Liver (tissue), 9 donors: ENCODE results near the gene PSMB8. TPM values are rescaled to one million over a fixed set of nuclear protein-coding genes. Genes with fewer than 3 reads are reported as not detected.

Source experiments
- DNase-seq: peaks from one replicate; pipeline ENCODE4 v3.0.0-alpha.2; 2017; ENCODE audit warnings: low spot score
- H3K27ac ChIP-seq, 2 donors: one replicate each; pipeline ENCODE4 v1.7.0; 2013; ENCODE audit warnings: inconsistent platforms in 2 of 2, low read length in 2 of 2, control low read depth in 1 of 2, low read depth in 1 of 2, mild to moderate bottlenecking in 1 of 2
- H3K27me3 ChIP-seq, 4 donors: one replicate each; pipeline versions ENCODE4 v1.6.1 to v1.7.0; 2013; ENCODE audit warnings: low read length in 3 of 4, inconsistent platforms in 1 of 4, mild to moderate bottlenecking in 1 of 4, moderate library complexity in 1 of 4; ENCODE audit not compliant: control insufficient read depth in 4 of 4, insufficient read depth in 4 of 4
- H3K36me3 ChIP-seq, 4 donors: one replicate each; pipeline versions ENCODE4 v1.6.1 to v1.7.0; 2013; ENCODE audit warnings: low read length in 3 of 4, mild to moderate bottlenecking in 3 of 4, low read depth in 1 of 4, moderate library complexity in 1 of 4; ENCODE audit not compliant: control insufficient read depth in 4 of 4, insufficient read depth in 3 of 4
- H3K4me1 ChIP-seq, 4 donors: one replicate each; pipeline versions ENCODE4 v1.6.1 to v1.7.0; 2013; ENCODE audit warnings: low read length in 3 of 4, mild to moderate bottlenecking in 3 of 4, moderate library complexity in 1 of 4; ENCODE audit not compliant: control insufficient read depth in 4 of 4, insufficient read depth in 4 of 4
- H3K4me3 ChIP-seq, 3 donors: one replicate each; pipeline versions ENCODE4 v1.6.1 to v1.7.0; 2013; ENCODE audit warnings: low read length in 3 of 3, control low read depth in 1 of 3, low read depth in 1 of 3, mild to moderate bottlenecking in 1 of 3
- H3K9ac ChIP-seq, 2 donors: one replicate each; pipeline ENCODE4 v1.7.0; 2013; ENCODE audit warnings: low read length in 2 of 2, mild to moderate bottlenecking in 2 of 2, moderate library complexity in 2 of 2, control low read depth in 1 of 2, low read depth in 1 of 2
- H3K9me3 ChIP-seq, 4 donors: one replicate each; pipeline versions ENCODE4 v1.6.1 to v1.7.0; 2013; ENCODE audit warnings: low read length in 3 of 4; ENCODE audit not compliant: control insufficient read depth in 4 of 4
- EGR1 ChIP-seq, 2 donors: IDR thresholded peaks; 2 replicates each; pipeline ENCODE4 v1.6.1; 2016 to 2018; ENCODE audit warnings: antibody characterized with exemption in 2 of 2, low read depth in 2 of 2
- FOXA1 ChIP-seq: IDR thresholded peaks from 2 replicates; pipeline ENCODE4 v1.6.1; 2016; ENCODE audit warnings: antibody characterized with exemption
- FOXA2 ChIP-seq: IDR thresholded peaks from 2 replicates; pipeline ENCODE4 v1.6.1; 2016; ENCODE audit warnings: antibody characterized with exemption
- HNF4A ChIP-seq, 2 donors: conservative IDR thresholded peaks; 2 replicates each; pipeline ENCODE4 v1.6.1; 2016; ENCODE audit warnings: antibody characterized with exemption in 2 of 2, mild to moderate bottlenecking in 2 of 2
- JUND ChIP-seq, 2 donors: IDR thresholded peaks; 2 replicates each; pipeline ENCODE4 v1.6.1; 2016; ENCODE audit warnings: antibody characterized with exemption in 2 of 2
- MAX ChIP-seq: IDR thresholded peaks from 2 replicates; pipeline ENCODE4 v1.6.1; 2016; ENCODE audit warnings: antibody characterized with exemption
- NR2F2 ChIP-seq: IDR thresholded peaks from 2 replicates; pipeline ENCODE4 v1.6.1; 2016; ENCODE audit warnings: antibody characterized with exemption
- RAD21 ChIP-seq, 2 donors: IDR thresholded peaks; 2 replicates each; pipeline ENCODE4 v1.6.1; 2016; ENCODE audit warnings: antibody characterized with exemption in 2 of 2, mild to moderate bottlenecking in 2 of 2
- RXRA ChIP-seq, 2 donors: IDR thresholded peaks; 2 replicates each; pipeline ENCODE4 v1.6.1; 2017 to 2018; ENCODE audit warnings: antibody characterized with exemption in 2 of 2, mild to moderate bottlenecking in 1 of 2
- SP1 ChIP-seq: IDR thresholded peaks from 2 replicates; pipeline ENCODE4 v1.6.1; 2018; ENCODE audit warnings: antibody characterized with exemption, mild to moderate bottlenecking
- TAF1 ChIP-seq: conservative IDR thresholded peaks from 2 replicates; pipeline ENCODE4 v1.6.1; 2016; ENCODE audit warnings: antibody characterized with exemption, mild to moderate bottlenecking
- WGBS: extraction: QIAGEN DNeasy Blood & Tissue Kit; methylation state at CpG from one replicate; pipeline ENCODE4 v1.1.7; 2013; 5-methylcytosine and 5-hydroxymethylcytosine counted together
- polyA plus RNA-seq, 2 donors: library from polyadenylated mRNA; stranded (reverse) in 1 of 2; unstranded in 1 of 2; fragments of 200-250 nt in 1 of 2; fragments of >200 nt in 1 of 2; fragmentation: Nextera tagmentation in 1 of 2; extraction: Ambion mirVana in 1 of 2; gene quantifications; one replicate each; pipeline versions ENCODE4 v1.2.1 to v1.2.3, GENCODE V29; 2013 to 2015
- total RNA-seq, 2 donors: library from RNA; depleted of rRNA; stranded (reverse); fragments of >200 nt; gene quantifications; one replicate each; pipeline ENCODE4 v1.2.3, GENCODE V29; 2014
- TF ChIP-seq, protein P1 (sequence below): fragments of 150-350 bp; IDR thresholded peaks from 2 replicates; pipeline ENCODE4 v1.5.1; 2017; ENCODE audit warnings: improper control_type of control experiment, low read depth, low read length; ENCODE audit not compliant: missing input control
- donor health status: healthy.
- donor health status: healthy.
- donor health status: healthy.
- donor health status: healthy.
- donor health status: healthy.

The PSMB8 gene
- total and polyA plus RNA-seq, 4 donors = 19.9 to 75.1 (median 44.0) TPM

DNA sequence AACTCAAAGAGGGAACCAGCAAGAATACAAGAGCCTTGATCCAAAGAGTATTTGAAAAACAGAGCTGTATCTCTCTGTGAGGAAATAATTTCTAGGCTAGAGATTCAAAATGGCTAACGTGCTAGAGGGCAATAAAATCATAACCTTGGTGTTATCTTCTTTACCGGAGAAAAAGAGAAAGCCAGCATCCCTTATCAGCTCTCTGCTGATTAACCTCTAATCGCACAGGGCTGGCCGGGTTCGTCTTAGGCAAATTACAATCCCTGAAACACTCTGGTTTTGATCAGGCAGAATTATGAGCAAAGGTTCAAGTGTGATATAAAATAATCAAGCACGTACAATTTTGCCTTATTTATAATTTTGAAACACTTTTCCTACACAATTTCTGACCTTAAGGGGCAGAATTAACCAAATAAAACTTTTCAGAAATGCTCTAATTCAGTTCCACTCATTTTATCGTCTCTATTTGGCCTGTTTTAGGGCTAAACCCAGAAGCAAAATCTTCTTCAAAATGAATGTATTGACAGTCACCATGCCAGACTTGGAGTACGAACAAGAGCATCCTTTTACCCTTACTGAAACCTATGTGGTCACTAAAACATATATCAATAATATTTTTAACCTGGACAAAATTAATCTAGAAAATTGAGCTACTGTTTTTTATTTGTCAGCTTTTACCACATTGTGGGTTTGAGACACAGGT is 23.9 kb upstream of the PSMB8 start:
- peak overlapping the region in 1 of 2 donors; percentile 51 for H3K9ac ChIP-seq
- H3K27ac ChIP-seq = no peak overlapping the region
- 40% methylated on average over 8 of the region's 8 CpGs for WGBS
- H3K27me3 ChIP-seq = no peaks in the 10 kb centered on the region
- no peaks in the 10 kb centered on the region for H3K9me3 ChIP-seq
- no peak overlapping the region for H3K4me3 ChIP-seq
- DNase-seq = no peak
- no peaks in the 10 kb centered on the region for H3K4me1 ChIP-seq
- TF ChIP-seq RAD21 (IDR thresholded peaks at IDR 0.05) (no peak), MAX (no peak), RXRA (IDR thresholded peaks at IDR 0.05) (no peak), NR2F2 (no peak), FOXA2 (no peak)
- no peaks in the 10 kb centered on the region for H3K36me3 ChIP-seq

DNA sequence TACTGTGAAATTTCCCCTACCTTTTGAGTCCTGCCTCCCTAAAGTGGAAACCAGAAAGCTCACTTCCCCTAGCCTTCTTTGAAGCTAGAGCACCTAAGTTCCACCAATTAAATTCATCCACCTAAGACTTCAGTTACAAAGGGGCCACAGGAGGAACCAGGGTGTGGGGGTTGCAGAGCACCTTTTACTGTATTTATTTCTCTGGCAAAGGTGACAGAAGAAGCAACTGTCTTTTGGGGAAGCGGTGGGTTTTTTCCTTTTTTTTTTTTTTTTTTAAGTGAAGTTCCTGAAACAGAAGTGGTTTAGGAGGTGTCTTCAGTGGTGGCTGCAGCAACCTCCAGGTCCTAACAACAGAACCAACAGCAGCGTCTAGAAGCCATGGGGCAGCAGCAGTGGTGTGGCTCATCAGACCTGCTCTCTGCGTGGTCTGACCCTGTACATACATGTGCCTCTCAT is 23.2 kb upstream of the PSMB8 start:
- no peak overlapping the region for H3K9ac ChIP-seq
- TF ChIP-seq EGR1 (IDR thresholded peaks at IDR 0.05; ENCODE audit: low read depth in 2 of 2) = no peak
- TF ChIP-seq JUND (IDR thresholded peaks at IDR 0.05) = no peak
- TF ChIP-seq, protein P1, sequence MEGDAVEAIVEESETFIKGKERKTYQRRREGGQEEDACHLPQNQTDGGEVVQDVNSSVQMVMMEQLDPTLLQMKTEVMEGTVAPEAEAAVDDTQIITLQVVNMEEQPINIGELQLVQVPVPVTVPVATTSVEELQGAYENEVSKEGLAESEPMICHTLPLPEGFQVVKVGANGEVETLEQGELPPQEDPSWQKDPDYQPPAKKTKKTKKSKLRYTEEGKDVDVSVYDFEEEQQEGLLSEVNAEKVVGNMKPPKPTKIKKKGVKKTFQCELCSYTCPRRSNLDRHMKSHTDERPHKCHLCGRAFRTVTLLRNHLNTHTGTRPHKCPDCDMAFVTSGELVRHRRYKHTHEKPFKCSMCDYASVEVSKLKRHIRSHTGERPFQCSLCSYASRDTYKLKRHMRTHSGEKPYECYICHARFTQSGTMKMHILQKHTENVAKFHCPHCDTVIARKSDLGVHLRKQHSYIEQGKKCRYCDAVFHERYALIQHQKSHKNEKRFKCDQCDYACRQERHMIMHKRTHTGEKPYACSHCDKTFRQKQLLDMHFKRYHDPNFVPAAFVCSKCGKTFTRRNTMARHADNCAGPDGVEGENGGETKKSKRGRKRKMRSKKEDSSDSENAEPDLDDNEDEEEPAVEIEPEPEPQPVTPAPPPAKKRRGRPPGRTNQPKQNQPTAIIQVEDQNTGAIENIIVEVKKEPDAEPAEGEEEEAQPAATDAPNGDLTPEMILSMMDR = no peak
- TF ChIP-seq HNF4A (conservative IDR thresholded peaks at IDR 0.05) = no peak
- no peak for TF ChIP-seq SP1
- no peak for TF ChIP-seq FOXA1
- TF ChIP-seq RAD21 (IDR thresholded peaks at IDR 0.05) = no peak
- TF ChIP-seq MAX = no peak
- H3K36me3 ChIP-seq = no peaks in the 10 kb centered on the region
- WGBS = 69% methylated on average over 3 of the region's 3 CpGs
- no peak overlapping the region for H3K27ac ChIP-seq
- no peaks in the 10 kb centered on the region for H3K4me1 ChIP-seq
- no peak overlapping the region for H3K4me3 ChIP-seq
- H3K27me3 ChIP-seq = no peaks in the 10 kb centered on the region
- H3K9me3 ChIP-seq = no peaks in the 10 kb centered on the region
- DNase-seq = no peak

GRCh38 chr6:32865724-32866443 is 22.0 kb upstream of the PSMB8 start:
- no peak overlapping the region for H3K9ac ChIP-seq
- WGBS = 70% methylated on average over 10 of the region's 10 CpGs
- H3K27ac ChIP-seq = no peak overlapping the region
- H3K9me3 ChIP-seq = no peaks in the 10 kb centered on the region
- no peaks in the 10 kb centered on the region for H3K27me3 ChIP-seq
- no peak for DNase-seq
- no peak for TF ChIP-seq TAF1
- no peak for TF ChIP-seq NR2F2
- no peak for TF ChIP-seq SP1
- peaks cover 0 to 2% (median 0%) of the 10 kb centered on the region in 4 donors for H3K4me1 ChIP-seq
- peaks cover 0 to 2% (median 0%) of the 10 kb centered on the region in 4 donors for H3K36me3 ChIP-seq
- H3K4me3 ChIP-seq = no peak overlapping the region
